GM12801 (cell line): ENCODE measurements around the gene SESN3.

ENCODE experiments used
- TF ChIP-seq, protein P1 (sequence below): IDR thresholded peaks from one replicate; pipeline ENCODE4 v1.5.1; 2011; ENCODE audit warnings: control low read depth; ENCODE audit not compliant: insufficient read length; ENCODE audit errors: extremely low read depth

SESN3 gene

DNA sequence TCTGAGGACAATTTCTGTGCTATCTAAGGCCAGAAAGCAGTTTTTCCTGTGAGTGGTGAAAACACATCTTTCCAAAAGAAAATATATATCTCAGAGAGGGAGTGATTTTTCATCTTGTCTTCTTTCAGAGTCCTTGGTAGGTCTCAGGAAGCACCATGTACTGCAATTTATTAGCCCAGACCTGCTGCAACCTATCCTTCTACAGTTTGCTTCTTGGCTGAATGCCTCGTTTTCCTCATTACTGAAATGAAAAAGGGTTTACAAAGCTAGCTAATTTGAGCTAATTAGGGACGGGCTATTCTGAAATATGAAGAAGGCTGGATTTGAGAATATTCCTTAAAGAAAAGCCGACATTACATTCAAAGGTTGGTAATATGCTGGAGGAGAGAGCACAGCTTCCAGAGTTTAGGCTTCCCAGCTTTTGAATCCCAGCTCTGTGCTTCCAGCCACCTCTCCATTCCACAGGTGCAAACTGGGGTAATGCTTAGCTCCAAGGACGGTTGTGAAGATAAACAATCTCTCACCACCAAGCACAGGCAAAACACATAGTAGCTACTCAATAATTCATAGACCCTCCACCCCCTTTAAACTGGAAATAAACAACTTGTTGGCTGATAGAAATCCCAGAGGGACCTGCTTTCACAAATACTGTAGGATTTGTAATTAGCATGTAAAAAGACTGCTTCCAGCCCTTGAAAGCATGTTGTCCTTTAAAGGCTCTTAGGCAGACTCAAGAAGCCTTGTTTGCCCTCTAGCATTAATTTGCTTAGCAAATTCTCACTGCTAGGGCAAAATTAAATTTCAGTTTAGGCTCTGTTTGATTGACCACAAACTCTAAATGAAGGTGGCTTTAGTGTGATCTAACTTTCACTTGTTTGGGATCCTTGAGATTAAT is 24.5 kb upstream of the SESN3 start:
- TF ChIP-seq, protein P1, sequence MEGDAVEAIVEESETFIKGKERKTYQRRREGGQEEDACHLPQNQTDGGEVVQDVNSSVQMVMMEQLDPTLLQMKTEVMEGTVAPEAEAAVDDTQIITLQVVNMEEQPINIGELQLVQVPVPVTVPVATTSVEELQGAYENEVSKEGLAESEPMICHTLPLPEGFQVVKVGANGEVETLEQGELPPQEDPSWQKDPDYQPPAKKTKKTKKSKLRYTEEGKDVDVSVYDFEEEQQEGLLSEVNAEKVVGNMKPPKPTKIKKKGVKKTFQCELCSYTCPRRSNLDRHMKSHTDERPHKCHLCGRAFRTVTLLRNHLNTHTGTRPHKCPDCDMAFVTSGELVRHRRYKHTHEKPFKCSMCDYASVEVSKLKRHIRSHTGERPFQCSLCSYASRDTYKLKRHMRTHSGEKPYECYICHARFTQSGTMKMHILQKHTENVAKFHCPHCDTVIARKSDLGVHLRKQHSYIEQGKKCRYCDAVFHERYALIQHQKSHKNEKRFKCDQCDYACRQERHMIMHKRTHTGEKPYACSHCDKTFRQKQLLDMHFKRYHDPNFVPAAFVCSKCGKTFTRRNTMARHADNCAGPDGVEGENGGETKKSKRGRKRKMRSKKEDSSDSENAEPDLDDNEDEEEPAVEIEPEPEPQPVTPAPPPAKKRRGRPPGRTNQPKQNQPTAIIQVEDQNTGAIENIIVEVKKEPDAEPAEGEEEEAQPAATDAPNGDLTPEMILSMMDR = no peak

DNA sequence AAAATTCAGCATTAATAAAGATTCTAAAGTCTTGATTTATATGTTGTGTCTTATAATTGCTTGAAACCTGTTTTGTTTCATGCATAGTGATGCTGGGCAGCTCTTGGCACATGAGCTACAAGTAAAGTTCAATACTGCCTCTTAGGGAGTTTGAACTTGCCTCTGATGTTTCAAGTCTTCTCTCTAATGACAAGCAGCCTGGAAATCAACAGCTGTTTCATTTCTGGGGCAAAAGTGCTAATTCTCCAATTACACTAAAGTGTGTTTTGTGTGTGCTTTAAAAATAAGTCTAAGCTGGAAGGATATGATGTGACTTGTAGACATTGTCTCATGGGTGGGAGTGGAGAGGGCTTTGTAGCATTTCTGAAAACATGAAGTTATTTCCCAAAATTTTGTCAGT is 23.7 kb upstream of the SESN3 start:
- TF ChIP-seq, protein P1 = no peak

DNA sequence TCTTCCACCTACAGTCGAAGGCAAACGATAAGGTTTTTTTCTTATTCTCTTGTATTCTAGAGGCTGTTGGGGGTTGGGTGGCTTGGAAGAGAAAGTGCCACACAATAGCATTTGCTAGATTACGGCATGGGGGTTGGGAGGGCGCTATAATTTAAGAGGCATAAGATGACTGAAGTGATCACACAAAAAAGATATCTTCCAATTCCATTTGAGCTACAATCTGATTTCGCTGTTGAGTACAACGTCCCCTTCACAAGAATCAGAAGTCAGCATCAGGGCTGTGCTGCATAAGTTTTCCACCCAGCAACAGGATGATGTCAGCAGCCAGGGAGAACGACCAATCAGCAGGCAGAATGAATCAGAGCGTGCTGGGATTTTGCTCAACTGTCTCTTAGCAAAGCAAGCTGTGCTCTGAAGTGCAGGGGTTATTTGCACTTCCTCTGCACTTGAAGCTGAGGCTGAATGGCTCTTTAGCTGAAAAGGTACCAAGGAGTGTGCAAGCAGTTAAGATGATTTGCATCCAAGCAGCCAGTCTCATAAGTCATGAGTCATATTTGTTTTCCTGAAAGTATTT is 23.2 kb upstream of the SESN3 start:
- TF ChIP-seq, protein P1 = no peak

DNA sequence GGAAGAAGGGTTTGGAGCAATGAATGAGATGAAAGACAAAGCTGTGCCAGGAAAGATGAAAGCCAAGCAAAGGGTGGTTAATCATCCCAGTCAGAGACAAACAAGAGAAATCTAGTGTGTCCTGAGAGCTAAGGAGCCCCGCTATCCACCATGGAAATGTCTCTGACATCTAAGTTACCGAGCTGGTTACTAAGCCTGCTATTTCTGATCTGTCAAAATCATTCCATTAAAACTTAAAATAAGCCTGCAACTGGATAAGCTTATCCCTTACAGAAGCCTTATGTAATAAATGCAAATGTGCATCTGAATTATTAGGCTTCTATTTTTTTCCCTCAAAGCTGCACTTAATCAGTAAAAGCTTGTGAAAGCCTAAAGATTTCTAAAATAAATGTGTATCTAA is 22.1 kb upstream of the SESN3 start:
- TF ChIP-seq, protein P1 = no peak

DNA sequence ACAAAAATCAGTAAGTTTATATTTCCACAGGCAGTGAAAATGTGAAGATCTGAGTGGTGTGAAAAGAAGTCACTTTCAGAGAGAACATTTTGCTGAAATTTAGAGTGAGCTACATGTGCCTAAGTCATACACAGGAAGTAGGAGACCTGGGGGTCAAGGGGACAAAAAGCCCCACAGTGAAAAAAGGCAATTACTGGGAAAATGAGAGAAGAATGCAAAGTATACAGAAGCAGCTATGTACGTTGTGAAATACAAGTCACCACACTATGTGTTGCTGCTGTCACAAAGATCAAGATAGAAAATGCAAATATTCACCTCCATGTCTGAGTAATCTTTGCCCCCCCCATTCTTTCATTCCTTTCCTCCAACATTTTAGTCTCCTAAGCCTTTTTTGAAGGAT is 21.6 kb upstream of the SESN3 start:
- TF ChIP-seq, protein P1 = no peak

DNA sequence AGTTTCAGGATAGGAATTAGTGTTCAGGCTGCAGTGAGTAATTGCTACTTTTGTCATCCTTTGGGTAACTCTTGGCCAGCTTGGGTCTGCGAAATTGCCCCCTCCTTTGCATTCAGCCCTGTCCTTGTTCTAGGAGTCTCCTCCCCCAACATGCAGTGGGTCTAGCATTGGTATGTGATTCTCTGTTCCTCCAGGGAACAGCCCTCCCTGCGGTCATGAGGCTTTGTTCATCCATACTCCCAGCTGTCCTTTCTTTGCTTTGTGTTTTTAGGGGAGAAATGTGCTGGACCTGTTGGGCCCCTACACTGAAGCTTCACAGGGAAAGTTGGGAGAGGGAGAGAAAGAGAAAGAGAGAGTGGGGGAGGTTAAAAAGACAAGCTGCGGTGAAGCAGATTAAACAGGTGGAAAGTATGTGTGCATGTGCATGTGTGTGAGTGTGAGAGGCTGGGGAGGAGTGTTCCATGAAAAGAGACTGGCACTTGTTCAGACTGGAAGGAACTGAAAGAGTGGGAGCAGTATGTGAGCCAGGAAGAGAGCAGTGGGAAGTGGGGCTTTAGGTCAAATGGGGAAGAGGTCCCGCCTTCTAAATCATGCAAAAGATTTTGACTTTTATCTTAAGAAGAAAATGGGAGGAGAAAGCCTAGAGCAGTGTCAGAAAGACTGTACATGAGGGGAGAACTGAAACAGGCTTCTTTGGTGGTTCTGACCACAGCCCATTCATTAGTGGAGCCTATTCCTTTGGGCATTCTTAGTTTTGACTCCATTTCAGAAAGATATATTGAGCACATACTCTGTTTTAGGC is 17.9 kb upstream of the SESN3 start:
- TF ChIP-seq, protein P1 = no peak

DNA sequence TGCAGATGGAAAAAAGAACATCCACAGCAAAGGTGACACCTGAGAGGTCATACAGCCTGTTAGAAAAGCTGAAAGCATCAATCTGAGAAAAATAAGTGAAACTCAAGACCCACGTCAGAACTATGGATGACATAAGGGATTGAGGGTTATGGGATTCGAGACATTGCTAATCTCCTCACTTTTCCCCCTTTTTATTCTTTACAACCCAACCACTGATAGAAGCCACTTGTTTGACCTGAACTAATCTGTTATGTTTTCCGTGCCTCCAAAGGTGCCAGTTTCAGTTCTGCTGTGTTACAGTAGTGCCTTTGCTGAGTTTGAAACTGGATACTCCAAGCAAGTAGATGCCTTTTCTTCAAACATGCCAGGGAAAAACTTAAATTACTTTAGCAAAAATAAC is 16.9 kb upstream of the SESN3 start:
- TF ChIP-seq, protein P1 = no peak
